HepG2 (cell line): ENCODE data around the gene TBC1D1. TPM values are rescaled to one million over a fixed set of nuclear protein-coding genes. Genes with fewer than 3 reads are reported as not detected.

Source experiments
- GATAD1 ChIP-seq: IDR thresholded peaks from 2 replicates; pipeline ENCODE4 v1.6.1; 2016; ENCODE audit warnings: missing genetic modification reagents, missing compliant biosample characterization
- IKZF1 ChIP-seq: fragments of 450-650 bp; IDR thresholded peaks from 2 replicates; pipeline ENCODE4 v1.7.1; 2016
- KDM3A ChIP-seq: IDR thresholded peaks from 2 replicates; pipeline ENCODE4 v1.6.1; 2018; ENCODE audit warnings: low read depth, missing compliant biosample characterization
- MED13 ChIP-seq: sonication (generic); formaldehyde crosslinking; IDR thresholded peaks from 2 replicates; pipeline ENCODE4 v1.5.0; 2020; ENCODE audit warnings: missing genetic modification reagents
- SATB2 ChIP-seq: sonication (generic); formaldehyde crosslinking; IDR thresholded peaks from 2 replicates; pipeline ENCODE4 v1.5.0; 2020; ENCODE audit warnings: missing genetic modification reagents
- SP2 ChIP-seq: sonication (generic); formaldehyde crosslinking; IDR thresholded peaks from 2 replicates; pipeline ENCODE4 v1.5.1; 2020; ENCODE audit warnings: mild to moderate bottlenecking, missing genetic modification reagents
- TGIF2 ChIP-seq: IDR thresholded peaks from 2 replicates; pipeline ENCODE4 v1.6.1; 2016; ENCODE audit warnings: control low read depth, missing compliant biosample characterization
- TP53 ChIP-seq: sonication (generic); formaldehyde crosslinking; conservative IDR thresholded peaks from 2 replicates; pipeline ENCODE4 v1.4.0; 2020; ENCODE audit warnings: missing genetic modification reagents
- ZNF24 ChIP-seq: fragments of 450-650 bp; IDR thresholded peaks from 2 replicates; pipeline ENCODE4 v1.6.1; 2017; ENCODE audit warnings: antibody characterized with exemption, mild to moderate bottlenecking
- ZNF30 ChIP-seq: sonication (generic); formaldehyde crosslinking; IDR thresholded peaks from 2 replicates; pipeline ENCODE4 v1.5.0; 2020; ENCODE audit warnings: mild to moderate bottlenecking, missing genetic modification reagents
- ZNF816 ChIP-seq: sonication (generic); formaldehyde crosslinking; IDR thresholded peaks from 2 replicates; pipeline ENCODE4 v1.8.0; 2022; ENCODE audit warnings: missing genetic modification reagents, mild to moderate bottlenecking, borderline replicate concordance
- polyA plus RNA-seq, 8 experiments: library from polyadenylated mRNA; depleted of rRNA in 3 of 8; stranded (reverse) in 7 of 8; unstranded in 1 of 8; fragments of >200 nt; fragmentation: Illumina TruSeq in 4 of 8; extraction: Trizol in 4 of 8; gene quantifications; 2 replicates each; pipeline versions ENCODE4 v1.2.1 to v1.2.3, GENCODE V29; 2011 to 2016; ENCODE audit warnings: low read depth in 4 of 8, missing spikeins in 1 of 8, mixed read lengths in 1 of 8; ENCODE audit not compliant: insufficient read depth in 1 of 8
- total RNA-seq, 5 experiments: library from RNA; depleted of rRNA; stranded (reverse); fragments of >200 nt; fragmentation: Illumina TruSeq; extraction: Trizol; gene quantifications; 2 replicates each; pipeline ENCODE4 v1.2.3, GENCODE V29; 2016; ENCODE audit warnings: low read depth in 1 of 5
- TF ChIP-seq, protein P1 (sequence below): sonication (generic); formaldehyde crosslinking; IDR thresholded peaks from 2 replicates; pipeline ENCODE4 v1.4.0; 2020; ENCODE audit warnings: missing genetic modification reagents, borderline replicate concordance
- TF ChIP-seq, protein P2 (sequence below): sonication (generic); formaldehyde crosslinking; conservative IDR thresholded peaks from 2 replicates; pipeline ENCODE4 v1.8.0; 2022; ENCODE audit warnings: mild to moderate bottlenecking, moderate library complexity, missing genetic modification reagents
- TF ChIP-seq, protein P3 (sequence below): sonication (generic); formaldehyde crosslinking; IDR thresholded peaks from 2 replicates; pipeline ENCODE4 v1.5.0; 2020; ENCODE audit warnings: mild to moderate bottlenecking, missing genetic modification reagents
- TF ChIP-seq, protein P4 (sequence below), 2 experiments: sonication (generic) in 1 of 2; formaldehyde crosslinking in 1 of 2; IDR thresholded peaks; 2 replicates each; pipeline versions ENCODE4 v1.4.0 to v1.6.1; 2016 to 2020; ENCODE audit warnings: borderline replicate concordance in 1 of 2, low read depth in 1 of 2, mild to moderate bottlenecking in 1 of 2, missing genetic modification reagents in 1 of 2
- TF ChIP-seq, protein P5 (sequence below): sonication (generic); formaldehyde crosslinking; IDR thresholded peaks from 2 replicates; pipeline ENCODE4; 2020; ENCODE audit warnings: missing genetic modification reagents, mild to moderate bottlenecking, borderline replicate concordance
- TF ChIP-seq, protein P6 (sequence below): sonication (generic); formaldehyde crosslinking; IDR thresholded peaks from 2 replicates; pipeline ENCODE4 v1.4.0; 2020; ENCODE audit warnings: mild to moderate bottlenecking, missing genetic modification reagents

Gene TBC1D1
- total and polyA plus RNA-seq, 2 of the 13 experiments (the other 11 are each of a cell fraction or from before 2014, with no cell fraction given) = 37.3 to 62.8 TPM

DNA sequence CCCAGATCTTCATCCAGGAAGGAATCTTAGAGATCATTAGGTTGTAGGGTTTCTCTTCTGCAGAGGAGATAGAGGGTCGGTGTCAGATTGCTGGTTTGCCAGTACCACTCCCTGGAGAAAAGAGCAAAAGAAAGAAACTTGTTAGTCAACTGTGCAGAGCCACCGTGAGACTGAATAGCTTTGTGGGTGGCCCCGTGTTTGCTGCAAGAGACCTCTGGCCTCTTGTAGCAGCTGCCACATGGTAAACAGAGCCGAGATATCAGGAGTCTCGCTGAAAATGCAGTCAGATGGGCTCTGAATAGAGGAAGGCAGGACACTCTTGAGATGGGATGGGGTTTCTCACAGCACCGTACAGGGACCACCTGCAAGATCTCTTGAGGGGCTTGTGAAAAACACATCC lies 219.0 kb downstream of the TBC1D1 start (continued):
- TF ChIP-seq ZNF816 (CRISPR knock-in tag) (no peak), GATAD1 (no peak), ZNF24 (no peak), MED13 (CRISPR knock-in tag) (no peak), SP2 (CRISPR knock-in tag) (no peak), KDM3A (CRISPR knock-in tag) (no peak), SATB2 (no peak), ZNF30 (CRISPR knock-in tag) (no peak), IKZF1 (no peak), TP53 (CRISPR knock-in tag) (no peak), TGIF2 (CRISPR knock-in tag) (no peak)
- TF ChIP-seq, protein P1, sequence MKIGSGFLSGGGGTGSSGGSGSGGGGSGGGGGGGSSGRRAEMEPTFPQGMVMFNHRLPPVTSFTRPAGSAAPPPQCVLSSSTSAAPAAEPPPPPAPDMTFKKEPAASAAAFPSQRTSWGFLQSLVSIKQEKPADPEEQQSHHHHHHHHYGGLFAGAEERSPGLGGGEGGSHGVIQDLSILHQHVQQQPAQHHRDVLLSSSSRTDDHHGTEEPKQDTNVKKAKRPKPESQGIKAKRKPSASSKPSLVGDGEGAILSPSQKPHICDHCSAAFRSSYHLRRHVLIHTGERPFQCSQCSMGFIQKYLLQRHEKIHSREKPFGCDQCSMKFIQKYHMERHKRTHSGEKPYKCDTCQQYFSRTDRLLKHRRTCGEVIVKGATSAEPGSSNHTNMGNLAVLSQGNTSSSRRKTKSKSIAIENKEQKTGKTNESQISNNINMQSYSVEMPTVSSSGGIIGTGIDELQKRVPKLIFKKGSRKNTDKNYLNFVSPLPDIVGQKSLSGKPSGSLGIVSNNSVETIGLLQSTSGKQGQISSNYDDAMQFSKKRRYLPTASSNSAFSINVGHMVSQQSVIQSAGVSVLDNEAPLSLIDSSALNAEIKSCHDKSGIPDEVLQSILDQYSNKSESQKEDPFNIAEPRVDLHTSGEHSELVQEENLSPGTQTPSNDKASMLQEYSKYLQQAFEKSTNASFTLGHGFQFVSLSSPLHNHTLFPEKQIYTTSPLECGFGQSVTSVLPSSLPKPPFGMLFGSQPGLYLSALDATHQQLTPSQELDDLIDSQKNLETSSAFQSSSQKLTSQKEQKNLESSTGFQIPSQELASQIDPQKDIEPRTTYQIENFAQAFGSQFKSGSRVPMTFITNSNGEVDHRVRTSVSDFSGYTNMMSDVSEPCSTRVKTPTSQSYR = no peak
- TF ChIP-seq, protein P2, sequence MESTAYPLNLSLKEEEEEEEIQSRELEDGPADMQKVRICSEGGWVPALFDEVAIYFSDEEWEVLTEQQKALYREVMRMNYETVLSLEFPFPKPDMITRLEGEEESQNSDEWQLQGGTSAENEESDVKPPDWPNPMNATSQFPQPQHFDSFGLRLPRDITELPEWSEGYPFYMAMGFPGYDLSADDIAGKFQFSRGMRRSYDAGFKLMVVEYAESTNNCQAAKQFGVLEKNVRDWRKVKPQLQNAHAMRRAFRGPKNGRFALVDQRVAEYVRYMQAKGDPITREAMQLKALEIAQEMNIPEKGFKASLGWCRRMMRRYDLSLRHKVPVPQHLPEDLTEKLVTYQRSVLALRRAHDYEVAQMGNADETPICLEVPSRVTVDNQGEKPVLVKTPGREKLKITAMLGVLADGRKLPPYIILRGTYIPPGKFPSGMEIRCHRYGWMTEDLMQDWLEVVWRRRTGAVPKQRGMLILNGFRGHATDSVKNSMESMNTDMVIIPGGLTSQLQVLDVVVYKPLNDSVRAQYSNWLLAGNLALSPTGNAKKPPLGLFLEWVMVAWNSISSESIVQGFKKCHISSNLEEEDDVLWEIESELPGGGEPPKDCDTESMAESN (CRISPR knock-in tag) = no peak
- TF ChIP-seq, protein P3, sequence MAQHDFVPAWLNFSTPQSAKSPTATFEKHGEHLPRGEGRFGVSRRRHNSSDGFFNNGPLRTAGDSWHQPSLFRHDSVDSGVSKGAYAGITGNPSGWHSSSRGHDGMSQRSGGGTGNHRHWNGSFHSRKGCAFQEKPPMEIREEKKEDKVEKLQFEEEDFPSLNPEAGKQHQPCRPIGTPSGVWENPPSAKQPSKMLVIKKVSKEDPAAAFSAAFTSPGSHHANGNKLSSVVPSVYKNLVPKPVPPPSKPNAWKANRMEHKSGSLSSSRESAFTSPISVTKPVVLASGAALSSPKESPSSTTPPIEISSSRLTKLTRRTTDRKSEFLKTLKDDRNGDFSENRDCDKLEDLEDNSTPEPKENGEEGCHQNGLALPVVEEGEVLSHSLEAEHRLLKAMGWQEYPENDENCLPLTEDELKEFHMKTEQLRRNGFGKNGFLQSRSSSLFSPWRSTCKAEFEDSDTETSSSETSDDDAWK (CRISPR knock-in tag) = no peak
- TF ChIP-seq, protein P4, sequence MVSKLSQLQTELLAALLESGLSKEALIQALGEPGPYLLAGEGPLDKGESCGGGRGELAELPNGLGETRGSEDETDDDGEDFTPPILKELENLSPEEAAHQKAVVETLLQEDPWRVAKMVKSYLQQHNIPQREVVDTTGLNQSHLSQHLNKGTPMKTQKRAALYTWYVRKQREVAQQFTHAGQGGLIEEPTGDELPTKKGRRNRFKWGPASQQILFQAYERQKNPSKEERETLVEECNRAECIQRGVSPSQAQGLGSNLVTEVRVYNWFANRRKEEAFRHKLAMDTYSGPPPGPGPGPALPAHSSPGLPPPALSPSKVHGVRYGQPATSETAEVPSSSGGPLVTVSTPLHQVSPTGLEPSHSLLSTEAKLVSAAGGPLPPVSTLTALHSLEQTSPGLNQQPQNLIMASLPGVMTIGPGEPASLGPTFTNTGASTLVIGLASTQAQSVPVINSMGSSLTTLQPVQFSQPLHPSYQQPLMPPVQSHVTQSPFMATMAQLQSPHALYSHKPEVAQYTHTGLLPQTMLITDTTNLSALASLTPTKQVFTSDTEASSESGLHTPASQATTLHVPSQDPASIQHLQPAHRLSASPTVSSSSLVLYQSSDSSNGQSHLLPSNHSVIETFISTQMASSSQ (IDR thresholded peaks at IDR 0.05; ENCODE audit: low read depth) = no peak
- TF ChIP-seq, protein P4 (CRISPR knock-in tag; IDR thresholded peaks at IDR 0.05; ENCODE audit: borderline replicate concordance) = no peak
- TF ChIP-seq, protein P5, sequence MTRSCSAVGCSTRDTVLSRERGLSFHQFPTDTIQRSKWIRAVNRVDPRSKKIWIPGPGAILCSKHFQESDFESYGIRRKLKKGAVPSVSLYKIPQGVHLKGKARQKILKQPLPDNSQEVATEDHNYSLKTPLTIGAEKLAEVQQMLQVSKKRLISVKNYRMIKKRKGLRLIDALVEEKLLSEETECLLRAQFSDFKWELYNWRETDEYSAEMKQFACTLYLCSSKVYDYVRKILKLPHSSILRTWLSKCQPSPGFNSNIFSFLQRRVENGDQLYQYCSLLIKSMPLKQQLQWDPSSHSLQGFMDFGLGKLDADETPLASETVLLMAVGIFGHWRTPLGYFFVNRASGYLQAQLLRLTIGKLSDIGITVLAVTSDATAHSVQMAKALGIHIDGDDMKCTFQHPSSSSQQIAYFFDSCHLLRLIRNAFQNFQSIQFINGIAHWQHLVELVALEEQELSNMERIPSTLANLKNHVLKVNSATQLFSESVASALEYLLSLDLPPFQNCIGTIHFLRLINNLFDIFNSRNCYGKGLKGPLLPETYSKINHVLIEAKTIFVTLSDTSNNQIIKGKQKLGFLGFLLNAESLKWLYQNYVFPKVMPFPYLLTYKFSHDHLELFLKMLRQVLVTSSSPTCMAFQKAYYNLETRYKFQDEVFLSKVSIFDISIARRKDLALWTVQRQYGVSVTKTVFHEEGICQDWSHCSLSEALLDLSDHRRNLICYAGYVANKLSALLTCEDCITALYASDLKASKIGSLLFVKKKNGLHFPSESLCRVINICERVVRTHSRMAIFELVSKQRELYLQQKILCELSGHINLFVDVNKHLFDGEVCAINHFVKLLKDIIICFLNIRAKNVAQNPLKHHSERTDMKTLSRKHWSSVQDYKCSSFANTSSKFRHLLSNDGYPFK (CRISPR knock-in tag) = no peak
- TF ChIP-seq, protein P6, sequence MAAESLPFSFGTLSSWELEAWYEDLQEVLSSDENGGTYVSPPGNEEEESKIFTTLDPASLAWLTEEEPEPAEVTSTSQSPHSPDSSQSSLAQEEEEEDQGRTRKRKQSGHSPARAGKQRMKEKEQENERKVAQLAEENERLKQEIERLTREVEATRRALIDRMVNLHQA = no peak
